GM12874 (cell line): ENCODE measurements around the gene PDK4.

Source experiments
- TF ChIP-seq, protein P1 (sequence below): IDR thresholded peaks from 2 replicates; pipeline ENCODE4 v1.5.1; 2011; ENCODE audit warnings: low read depth, mild to moderate bottlenecking, control low read depth, low read length, moderate library complexity; ENCODE audit not compliant: insufficient read depth

PDK4 gene

DNA sequence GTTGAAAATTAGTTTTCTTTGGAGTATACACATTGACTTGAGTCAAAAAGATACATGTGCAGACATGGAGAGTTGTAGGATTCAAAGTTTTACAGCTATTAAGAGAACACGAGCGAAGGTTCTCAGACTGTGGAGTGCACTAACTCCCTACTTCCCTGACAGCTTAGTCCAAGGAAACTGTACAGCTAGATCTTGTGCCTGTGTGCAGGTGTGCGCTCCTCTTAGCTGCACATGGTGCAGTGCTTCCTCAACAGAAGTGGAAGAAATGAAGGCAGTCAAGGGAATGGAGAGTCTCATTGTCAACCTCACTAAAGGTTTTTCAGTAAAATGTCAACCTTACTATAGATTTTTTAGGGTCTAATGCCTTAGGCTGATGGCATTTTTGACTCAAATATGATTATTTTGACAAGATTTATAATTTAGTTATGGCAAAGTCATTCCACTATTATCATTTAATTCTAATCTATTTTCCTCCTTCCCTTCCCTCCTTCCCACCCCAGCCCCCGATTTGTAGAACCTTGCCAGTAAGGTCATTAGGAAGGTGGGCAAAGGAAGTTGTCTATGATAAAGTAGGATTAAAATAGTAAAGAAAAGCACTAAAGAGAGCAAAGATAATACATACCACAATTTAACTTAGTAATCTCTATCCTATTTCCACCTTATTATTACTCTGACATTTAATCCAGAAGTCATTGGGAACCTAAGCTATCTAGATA is 13.6 kb downstream of the PDK4 start:
- TF ChIP-seq, protein P1, sequence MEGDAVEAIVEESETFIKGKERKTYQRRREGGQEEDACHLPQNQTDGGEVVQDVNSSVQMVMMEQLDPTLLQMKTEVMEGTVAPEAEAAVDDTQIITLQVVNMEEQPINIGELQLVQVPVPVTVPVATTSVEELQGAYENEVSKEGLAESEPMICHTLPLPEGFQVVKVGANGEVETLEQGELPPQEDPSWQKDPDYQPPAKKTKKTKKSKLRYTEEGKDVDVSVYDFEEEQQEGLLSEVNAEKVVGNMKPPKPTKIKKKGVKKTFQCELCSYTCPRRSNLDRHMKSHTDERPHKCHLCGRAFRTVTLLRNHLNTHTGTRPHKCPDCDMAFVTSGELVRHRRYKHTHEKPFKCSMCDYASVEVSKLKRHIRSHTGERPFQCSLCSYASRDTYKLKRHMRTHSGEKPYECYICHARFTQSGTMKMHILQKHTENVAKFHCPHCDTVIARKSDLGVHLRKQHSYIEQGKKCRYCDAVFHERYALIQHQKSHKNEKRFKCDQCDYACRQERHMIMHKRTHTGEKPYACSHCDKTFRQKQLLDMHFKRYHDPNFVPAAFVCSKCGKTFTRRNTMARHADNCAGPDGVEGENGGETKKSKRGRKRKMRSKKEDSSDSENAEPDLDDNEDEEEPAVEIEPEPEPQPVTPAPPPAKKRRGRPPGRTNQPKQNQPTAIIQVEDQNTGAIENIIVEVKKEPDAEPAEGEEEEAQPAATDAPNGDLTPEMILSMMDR = no peak

DNA sequence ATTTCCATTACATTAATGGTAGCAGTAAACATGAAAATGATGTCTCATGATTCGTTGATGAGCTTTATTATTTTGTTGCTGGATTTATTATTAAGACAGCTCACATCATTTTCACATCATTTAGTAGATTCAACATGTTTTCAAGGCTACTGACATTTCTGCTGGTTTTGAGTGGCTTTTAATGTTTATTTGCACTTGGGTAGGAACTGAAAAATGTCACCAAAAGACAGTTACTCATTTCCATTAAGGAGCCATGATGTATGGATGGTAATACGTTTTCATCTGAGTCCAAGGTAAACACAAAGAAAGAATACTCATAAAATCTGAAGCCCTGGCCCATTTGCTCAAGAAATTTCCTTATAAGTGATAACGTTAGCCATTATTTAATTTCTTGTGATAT is 14.8 kb downstream of the PDK4 start:
- TF ChIP-seq, protein P1 = no peak

DNA sequence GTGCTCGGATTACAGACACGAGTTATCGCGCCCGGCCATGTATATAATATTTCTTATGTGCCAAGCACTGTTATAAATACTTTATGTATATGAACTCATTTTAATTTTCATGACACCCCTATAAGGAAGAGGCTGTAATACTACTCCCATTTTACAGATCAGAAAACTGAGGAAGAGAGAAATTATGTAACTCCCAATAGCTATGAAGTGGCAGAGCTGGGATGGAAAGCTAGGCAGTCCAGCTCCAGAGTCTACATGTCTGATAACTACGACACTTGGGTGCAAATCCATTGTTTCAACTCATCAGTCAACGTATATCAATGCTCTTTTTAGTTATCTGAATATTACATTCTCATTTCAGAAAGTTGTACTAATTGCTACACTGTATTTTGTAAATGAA is 17.0 kb downstream of the PDK4 start:
- TF ChIP-seq, protein P1 = no peak

GRCh38 chr7:95578299-95578855 is 17.9 kb downstream of the PDK4 start:
- TF ChIP-seq, protein P1 = no peak

DNA sequence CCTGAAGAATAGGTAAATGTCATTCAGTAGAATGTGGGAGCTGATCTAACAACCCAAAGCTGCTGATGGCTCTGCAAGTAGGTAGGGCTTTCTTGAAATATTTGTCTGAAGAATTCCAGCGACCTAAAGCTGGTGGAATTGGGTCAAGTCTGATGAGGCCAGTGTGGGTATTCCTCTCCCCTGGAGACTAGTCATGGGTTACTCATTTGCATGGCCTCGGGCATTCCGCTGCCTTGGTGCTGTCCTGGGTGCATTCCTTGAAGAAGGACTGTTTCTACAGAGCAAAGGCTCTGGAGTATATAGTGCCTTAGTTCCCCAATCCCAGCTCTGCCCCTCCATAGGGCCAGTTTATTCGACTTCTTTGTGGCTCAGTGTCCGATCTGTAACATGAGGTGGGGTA is 19.2 kb downstream of the PDK4 start:
- TF ChIP-seq, protein P1 = no peak

GRCh38 chr7:95569720-95570119 is 26.6 kb downstream of the PDK4 start:
- TF ChIP-seq, protein P1 = no peak

DNA sequence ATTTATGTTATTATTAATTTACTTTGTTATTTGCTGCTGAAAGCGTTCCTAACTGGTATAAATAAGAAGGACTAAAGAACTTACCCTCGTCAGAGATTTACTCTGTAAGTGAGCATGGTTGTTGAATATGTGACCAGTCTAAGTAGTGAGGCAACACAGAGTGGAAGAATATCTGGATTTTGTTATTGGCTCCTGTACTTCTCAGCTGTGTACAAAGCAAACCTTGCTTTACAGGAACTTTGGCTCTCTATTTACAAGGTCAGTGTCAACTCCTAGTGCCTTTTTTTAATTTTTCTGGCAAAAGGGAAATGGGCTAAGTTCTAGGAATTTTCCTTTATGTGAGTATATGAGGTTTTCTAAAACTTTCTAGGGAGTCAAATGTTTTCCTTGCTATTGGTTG is 35.6 kb downstream of the PDK4 start:
- TF ChIP-seq, protein P1 = no peak
